Suprapubic skin (tissue), 3 donors: ENCODE measurements around the gene CDHR5.

ENCODE experiments used
- POLR2AphosphoS5 ChIP-seq, 3 donors: sonication (generic); formaldehyde crosslinking; IDR thresholded peaks; one replicate each; pipeline ENCODE4 v1.6.1; 2017; ENCODE audit warnings: antibody characterized with exemption in 3 of 3
- TF ChIP-seq, protein P1 (sequence below), 2 donors: fragments of 200-600 bp in 1 of 2; fragments of 450-650 bp in 1 of 2; sonication (generic) in 1 of 2; IDR thresholded peaks; one replicate each; pipeline ENCODE4 v1.5.1; 2016 to 2019; ENCODE audit warnings: antibody characterized with exemption in 2 of 2, mild to moderate bottlenecking in 1 of 2, moderate library complexity in 1 of 2

DNA sequence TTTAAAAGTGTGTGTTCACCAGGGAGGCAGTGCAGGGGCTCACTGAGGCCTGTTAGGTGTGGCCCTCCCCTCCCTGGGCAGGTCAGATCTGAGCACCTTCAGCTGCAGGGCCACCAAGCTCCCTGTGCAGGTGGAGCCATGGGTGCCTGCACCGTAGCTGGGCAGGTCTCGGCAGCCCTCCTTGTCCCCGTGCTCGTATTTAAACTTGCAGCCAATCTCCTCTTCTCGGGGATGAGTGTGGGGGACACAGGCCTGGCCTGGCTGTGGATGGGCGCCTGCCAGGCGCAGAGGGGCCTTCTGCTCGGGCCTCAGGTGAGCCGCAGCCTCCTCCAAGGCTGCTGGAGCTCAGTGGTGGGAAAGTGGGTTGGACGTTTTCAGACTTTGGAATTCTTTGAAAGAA is 29.4 kb downstream of the CDHR5 start:
- TF ChIP-seq, protein P1, sequence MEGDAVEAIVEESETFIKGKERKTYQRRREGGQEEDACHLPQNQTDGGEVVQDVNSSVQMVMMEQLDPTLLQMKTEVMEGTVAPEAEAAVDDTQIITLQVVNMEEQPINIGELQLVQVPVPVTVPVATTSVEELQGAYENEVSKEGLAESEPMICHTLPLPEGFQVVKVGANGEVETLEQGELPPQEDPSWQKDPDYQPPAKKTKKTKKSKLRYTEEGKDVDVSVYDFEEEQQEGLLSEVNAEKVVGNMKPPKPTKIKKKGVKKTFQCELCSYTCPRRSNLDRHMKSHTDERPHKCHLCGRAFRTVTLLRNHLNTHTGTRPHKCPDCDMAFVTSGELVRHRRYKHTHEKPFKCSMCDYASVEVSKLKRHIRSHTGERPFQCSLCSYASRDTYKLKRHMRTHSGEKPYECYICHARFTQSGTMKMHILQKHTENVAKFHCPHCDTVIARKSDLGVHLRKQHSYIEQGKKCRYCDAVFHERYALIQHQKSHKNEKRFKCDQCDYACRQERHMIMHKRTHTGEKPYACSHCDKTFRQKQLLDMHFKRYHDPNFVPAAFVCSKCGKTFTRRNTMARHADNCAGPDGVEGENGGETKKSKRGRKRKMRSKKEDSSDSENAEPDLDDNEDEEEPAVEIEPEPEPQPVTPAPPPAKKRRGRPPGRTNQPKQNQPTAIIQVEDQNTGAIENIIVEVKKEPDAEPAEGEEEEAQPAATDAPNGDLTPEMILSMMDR (IDR thresholded peaks at IDR 0.05) = no peak
- TF ChIP-seq POLR2AphosphoS5 (IDR thresholded peaks at IDR 0.05) = no peak
